Natural killer cell (primary cell): ENCODE results near the gene TMEM266. TPM values are rescaled to one million over a fixed set of nuclear protein-coding genes. Genes with fewer than 3 reads are reported as not detected.

Source experiments
- ATAC-seq, 3 donors: fragments of 150-1000 bp in 2 of 3; fragments of 200-7000 bp in 1 of 3; cut with Tn5 transposase; 1 replicate in 1 of 3; 2 replicates in 2 of 3; pipeline ENCODE4 v1.10.0; 2021; ENCODE audit warnings: mild to moderate bottlenecking in 2 of 3, moderate library complexity in 2 of 3
- DNase-seq, 2 donors: peaks; one replicate each; pipeline versions ENCODE4 v3.0.0 to v3.0.0-alpha.2; 2013 to 2021; ENCODE audit warnings: mixed read lengths in 1 of 2
- H3K27ac ChIP-seq: one replicate; pipeline ENCODE4 v1.5.1; 2013; ENCODE audit warnings: mild to moderate bottlenecking, low read length
- H3K27me3 ChIP-seq: one replicate; pipeline ENCODE4 v1.6.1; 2013; ENCODE audit warnings: low read length; ENCODE audit not compliant: control insufficient read depth, insufficient read depth
- H3K36me3 ChIP-seq: one replicate; pipeline ENCODE4 v1.6.1; 2013; ENCODE audit warnings: low read length; ENCODE audit not compliant: control insufficient read depth, insufficient read depth
- H3K4me1 ChIP-seq: one replicate; pipeline ENCODE4 v1.6.1; 2013; ENCODE audit warnings: low read length; ENCODE audit not compliant: control insufficient read depth, insufficient read depth
- H3K4me3 ChIP-seq: one replicate; pipeline ENCODE4 v1.5.1; 2013; ENCODE audit warnings: low read length
- H3K9me3 ChIP-seq: one replicate; pipeline ENCODE4 v1.6.1; 2013; ENCODE audit warnings: low read length; ENCODE audit not compliant: control insufficient read depth, insufficient read depth
- H3K27ac Mint-ChIP-seq, 2 donors: one replicate each; pipeline ENCODE4 v1.8.0; 2022; ENCODE audit warnings: mild to moderate bottlenecking in 2 of 2, mixed read lengths in 2 of 2, moderate library complexity in 1 of 2
- H3K27me3 Mint-ChIP-seq, 2 donors: one replicate each; pipeline ENCODE4 v1.8.0; 2022; ENCODE audit warnings: low read depth in 2 of 2, mixed read lengths in 2 of 2
- H3K36me3 Mint-ChIP-seq: one replicate; pipeline ENCODE4 v1.8.0; 2022; ENCODE audit warnings: mixed read lengths
- H3K4me1 Mint-ChIP-seq, 2 donors: one replicate each; pipeline ENCODE4 v1.8.0; 2022; ENCODE audit warnings: mixed read lengths in 2 of 2
- H3K4me3 Mint-ChIP-seq: one replicate; pipeline ENCODE4 v1.8.0; 2022; ENCODE audit warnings: mild to moderate bottlenecking, moderate library complexity, mixed read lengths
- H3K9me3 Mint-ChIP-seq, 2 donors: one replicate each; pipeline ENCODE4 v1.8.0; 2022; ENCODE audit warnings: mixed read lengths in 2 of 2
- CTCF ChIP-seq: fragments of 200-600 bp; IDR thresholded peaks from one replicate; pipeline ENCODE4 v1.8.0; 2022; ENCODE audit warnings: antibody characterized with exemption
- WGBS: methylation state at CpG from one replicate; pipeline ENCODE4 v1.1.7; 2013; ENCODE audit warnings: missing lambda C conversion rate; ENCODE audit not compliant: insufficient coverage; 5-methylcytosine and 5-hydroxymethylcytosine counted together
- intact Hi-C: fragments of 100-400 bp; cut with micrococcal nuclease; formaldehyde crosslinking; loops from one replicate; pipeline ENCODE4 v1.14.2; 2022
- total RNA-seq, 4 donors: library from RNA; stranded (reverse); fragments of 120-200 nt in 1 of 4; gene quantifications; one replicate each; pipeline versions ENCODE4 v1.2.3 to v1.2.4, GENCODE V29; 2013 to 2022

The TMEM266 gene
- total RNA-seq, 3 donors from 2014 or later (not counting 1 experiment from before 2014, with no cell fraction given): not detected

- H3K36me3 Mint-ChIP-seq: no peaks in the 10 kb centered on the region
- intact Hi-C loops: no loop called here
- H3K4me1 Mint-ChIP-seq: peaks cover 2 to 3% of the 10 kb centered on the region in 2 donors
- ATAC-seq (no peak), DNase-seq (no peak)
- WGBS: 90% methylated on average over 16 of the region's 18 CpGs
- no peak overlapping the region for H3K27ac Mint-ChIP-seq
- TF ChIP-seq CTCF: no peak
- Histone ChIP-seq H3K4me3 (no peak overlapping the region), H3K36me3 (peaks cover 10% of the 10 kb centered on the region), H3K27me3 (no peaks in the 10 kb centered on the region), H3K27ac (no peak overlapping the region), H3K9me3 (no peaks in the 10 kb centered on the region), H3K4me1 (no peaks in the 10 kb centered on the region)
- H3K4me3 Mint-ChIP-seq: no peak overlapping the region
- no peaks in the 10 kb centered on the region for H3K9me3 Mint-ChIP-seq
- H3K27me3 Mint-ChIP-seq: no peaks in the 10 kb centered on the region
Measured at GRCh38 chr15:76204109-76204845, 144.5 kb downstream of the TMEM266 start.

GRCh38 chr15:76204916-76205460 lies 145.2 kb downstream of the TMEM266 start:
- Mint-ChIP-seq H3K9me3 (no peaks in the 10 kb centered on the region), H3K4me3 (no peak overlapping the region), H3K4me1 (no peaks in the 10 kb centered on the region), H3K27me3 (no peaks in the 10 kb centered on the region), H3K36me3 (no peaks in the 10 kb centered on the region), H3K27ac (peak overlapping the region in 1 of 2 donors; percentile 27)
- no peak for TF ChIP-seq CTCF
- ATAC-seq (no peak), DNase-seq (no peak)
- Histone ChIP-seq H3K27ac (no peak overlapping the region), H3K4me1 (no peaks in the 10 kb centered on the region), H3K36me3 (peaks cover 10% of the 10 kb centered on the region), H3K27me3 (no peaks in the 10 kb centered on the region), H3K9me3 (no peaks in the 10 kb centered on the region), H3K4me3 (no peak overlapping the region)
- WGBS: over 99% methylated on average over 10 of the region's 11 CpGs
- intact Hi-C loops: no loop called here

GRCh38 chr15:76206325-76206976 lies 146.7 kb downstream of the TMEM266 start:
- Histone ChIP-seq H3K9me3 (no peaks in the 10 kb centered on the region), H3K27ac (no peak overlapping the region), H3K27me3 (no peaks in the 10 kb centered on the region), H3K36me3 (peaks cover 16% of the 10 kb centered on the region), H3K4me3 (no peak overlapping the region), H3K4me1 (no peaks in the 10 kb centered on the region)
- H3K27ac Mint-ChIP-seq: no peak overlapping the region
- no peak for ATAC-seq
- intact Hi-C loops: no loop called here
- no peaks in the 10 kb centered on the region for H3K9me3 Mint-ChIP-seq
- no peaks in the 10 kb centered on the region for H3K36me3 Mint-ChIP-seq
- no peak for TF ChIP-seq CTCF
- no peak for DNase-seq
- H3K4me1 Mint-ChIP-seq: no peaks in the 10 kb centered on the region
- WGBS: 94% methylated on average over 4 of the region's 4 CpGs
- H3K27me3 Mint-ChIP-seq: no peaks in the 10 kb centered on the region
- no peak overlapping the region for H3K4me3 Mint-ChIP-seq
